ENCODE measurements around the gene NOTCH3.

The NOTCH3 gene

DNA sequence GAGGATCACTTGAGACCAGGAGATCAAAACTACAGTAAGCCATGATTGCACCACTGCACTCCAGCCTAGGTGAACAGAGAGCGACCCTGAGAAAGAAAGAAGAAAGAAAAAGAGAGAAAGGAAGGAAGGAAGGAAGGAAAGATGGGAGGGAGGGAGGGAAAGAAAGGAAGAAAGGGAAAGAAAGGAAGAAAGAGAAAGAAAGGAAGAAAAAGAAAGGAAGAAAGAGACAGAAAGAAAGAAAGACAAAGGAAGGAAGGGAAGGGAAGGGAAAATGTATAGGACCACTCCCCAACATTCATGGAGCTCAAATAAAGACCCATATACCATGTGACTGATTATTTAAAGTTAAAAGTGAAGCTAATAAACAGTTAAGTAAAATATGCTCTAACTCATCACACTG lies 53.7 kb downstream of the NOTCH3 start:
- no peak for TF ChIP-seq CTCF (conservative IDR thresholded peaks at IDR 0.05; ENCODE audit: low read length)
- H3K4me3 ChIP-seq (ENCODE audit: low read length), result no peak overlapping the region
- no peak for DNase-seq (ENCODE audit: low read depth)

DNA sequence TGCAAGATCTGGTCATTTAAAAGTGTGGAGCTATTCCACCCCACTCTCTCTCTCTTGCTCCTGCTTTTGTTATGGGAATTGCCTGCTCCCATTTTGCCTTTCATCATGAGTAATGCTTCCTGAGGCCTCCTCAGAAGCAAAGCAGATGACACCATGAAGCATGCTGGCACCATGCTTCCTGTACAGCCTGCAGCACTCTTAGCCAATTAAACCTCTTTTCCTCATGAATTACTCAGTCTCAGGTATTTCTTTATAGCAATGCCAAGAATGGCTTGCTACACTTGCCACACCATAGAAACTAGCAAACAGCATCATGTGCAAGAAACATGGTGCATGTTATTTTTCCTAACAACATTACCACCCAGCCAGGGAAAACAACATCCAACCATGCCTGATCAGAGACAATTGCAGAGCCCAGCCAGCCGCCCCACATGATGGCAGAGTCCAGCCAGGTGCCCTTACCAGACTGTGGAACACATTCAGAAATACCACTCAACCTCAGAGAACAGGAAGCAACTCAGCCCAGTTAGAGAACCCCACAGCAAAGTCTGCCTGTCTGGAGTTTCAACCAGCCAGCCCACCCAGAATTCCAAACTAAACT lies 56.6 kb downstream of the NOTCH3 start:
- TF ChIP-seq CTCF (conservative IDR thresholded peaks at IDR 0.05; ENCODE audit: low read length), result no peak
- H3K4me3 ChIP-seq (ENCODE audit: low read length), result no peak overlapping the region
- DNase-seq (ENCODE audit: low read depth), result peak; percentile 26

- H3K4me3 ChIP-seq (ENCODE audit: low read length), result no peak overlapping the region
- no peak for DNase-seq (ENCODE audit: low read depth)
- no peak for TF ChIP-seq CTCF (conservative IDR thresholded peaks at IDR 0.05; ENCODE audit: low read length)
Measured at GRCh38 chr19:15142313-15142712, 58.5 kb downstream of the NOTCH3 start.

DNA sequence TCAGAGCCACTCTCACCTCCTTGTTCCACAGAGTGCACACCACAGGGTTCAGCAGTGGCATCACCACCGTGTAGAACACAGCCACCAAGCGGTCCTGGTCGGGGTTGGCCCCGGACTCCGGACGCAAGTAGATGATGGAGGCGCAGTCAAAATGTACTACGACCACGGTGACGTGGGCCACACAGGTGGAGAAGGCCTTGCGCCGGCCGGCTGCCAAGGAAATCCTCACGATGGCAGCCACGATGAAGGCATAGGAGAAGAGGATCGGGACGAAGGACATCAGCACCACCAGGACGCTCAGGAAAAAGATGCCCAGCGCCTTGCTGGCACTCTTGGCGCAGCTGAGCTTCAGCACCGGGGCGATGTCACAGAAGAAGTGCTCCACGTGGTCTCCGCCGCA lies 59.7 kb downstream of the NOTCH3 start:
- H3K4me3 ChIP-seq (ENCODE audit: low read length), result no peak overlapping the region
- no peak for DNase-seq (ENCODE audit: low read depth)
- no peak for TF ChIP-seq CTCF (conservative IDR thresholded peaks at IDR 0.05; ENCODE audit: low read length)

- no peak overlapping the region for H3K4me3 ChIP-seq (ENCODE audit: low read length)
- DNase-seq (ENCODE audit: low read depth), result no peak
- TF ChIP-seq CTCF (conservative IDR thresholded peaks at IDR 0.05; ENCODE audit: low read length), result no peak
Measured at GRCh38 chr19:15138427-15138826, 62.4 kb downstream of the NOTCH3 start.

DNA sequence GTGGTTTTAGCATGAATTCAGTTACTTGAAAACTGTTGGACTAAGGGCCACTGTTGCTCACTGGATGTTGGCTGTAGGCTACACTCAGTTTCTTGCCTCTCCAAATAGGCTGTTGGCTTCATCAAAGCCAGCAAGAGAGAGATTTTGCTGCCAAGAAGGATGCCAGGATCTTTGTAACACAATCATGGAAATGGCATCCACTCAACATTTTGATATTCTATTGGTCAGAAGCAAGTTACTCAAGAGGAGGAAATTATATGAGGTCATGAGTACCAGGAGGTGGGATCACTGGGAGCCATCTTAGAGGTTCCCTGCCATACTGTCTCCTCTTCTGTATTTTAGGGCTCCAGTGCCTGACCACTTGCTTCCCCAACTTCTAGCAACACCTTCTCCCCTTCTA lies 63.0 kb downstream of the NOTCH3 start:
- DNase-seq (ENCODE audit: low read depth), result peak; percentile 37
- no peak for TF ChIP-seq CTCF (conservative IDR thresholded peaks at IDR 0.05; ENCODE audit: low read length)
- no peak overlapping the region for H3K4me3 ChIP-seq (ENCODE audit: low read length)

DNA sequence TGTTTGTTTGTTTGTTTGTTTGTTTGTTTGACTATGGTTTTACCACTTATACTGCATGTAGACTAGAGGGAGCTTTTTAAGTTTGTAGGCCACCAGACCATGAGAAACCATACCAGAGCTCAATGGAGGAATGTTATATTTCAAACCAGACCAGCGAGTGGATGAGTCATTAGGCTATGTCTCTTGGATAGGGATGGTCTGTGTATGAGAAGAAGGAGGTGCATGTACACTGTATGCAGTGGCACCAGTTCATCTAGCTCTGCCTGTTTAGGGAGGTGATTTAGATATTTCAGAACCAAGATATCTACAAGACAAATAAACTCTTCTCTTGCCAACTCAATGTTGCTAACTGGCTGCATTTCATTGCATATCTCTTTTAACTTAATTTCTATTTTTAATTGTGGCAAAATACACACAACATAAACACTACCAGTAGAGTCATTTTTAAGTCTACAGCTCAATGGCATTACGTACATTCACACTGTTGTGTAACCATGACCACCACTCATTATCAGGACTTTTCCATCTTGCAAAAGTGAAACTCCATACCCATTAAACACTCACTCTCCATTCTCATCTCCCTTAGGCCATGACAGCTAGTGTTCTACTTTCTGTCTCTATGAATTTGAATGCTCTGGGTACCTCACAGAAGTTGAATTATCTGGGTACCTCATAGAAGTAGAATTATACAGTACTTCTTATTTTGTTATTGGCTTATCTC lies 64.4 kb downstream of the NOTCH3 start:
- H3K4me3 ChIP-seq (ENCODE audit: low read length), result no peak overlapping the region
- DNase-seq (ENCODE audit: low read depth), result no peak
- TF ChIP-seq CTCF (conservative IDR thresholded peaks at IDR 0.05; ENCODE audit: low read length), result no peak

Measured in AG10803 (cell line).